ENCODE results near the gene C11orf21. TPM values are rescaled to one million over a fixed set of nuclear protein-coding genes. Genes with fewer than 3 reads are reported as not detected.

Gene C11orf21
- total RNA-seq, 4 donors from 2014 or later, result 0.15 to 0.78 (median 0.42) TPM

- Histone ChIP-seq H3K4me1 (peaks cover 3 to 68% (median 28%) of the 10 kb centered on the region in 3 donors), H3K36me3 (no peaks in the 10 kb centered on the region), H3K4me3 (no peak overlapping the region), H3K27ac (peak overlapping the region; percentile 2 to 92 (median 88)), H3K27me3 (no peaks in the 10 kb centered on the region), H3K9me3 (no peaks in the 10 kb centered on the region)
- WGBS, 2 donors (ENCODE audit: low coverage in 1 of 2), result 26% methylated on average over 2 of the region's 14 CpGs; no CpG with 5 or more reads in 1 of the 2 donors
- ATAC-seq, result peak; percentile 41
- no peak for TF ChIP-seq POLR2AphosphoS5 (IDR thresholded peaks at IDR 0.05)
- TF ChIP-seq EP300 (IDR thresholded peaks at IDR 0.05), result no peak
- TF ChIP-seq CTCF (IDR thresholded peaks at IDR 0.05), result no peak
- TF ChIP-seq POLR2A (IDR thresholded peaks at IDR 0.05), result no peak
Observed at GRCh38 chr11:2306877-2307500, 5.3 kb upstream of the C11orf21 start.

- WGBS, 2 donors (ENCODE audit: low coverage in 1 of 2), result 0 to 6% methylated on average over 2 to 4 of the region's 4 CpGs
- peak; percentile 65 for ATAC-seq
- no peaks in the 10 kb centered on the region for H3K27me3 ChIP-seq
Observed at GRCh38 chr11:2306452-2306823, 4.7 kb upstream of the C11orf21 start.

GRCh38 chr11:2305788-2306451, 4.2 kb upstream of the C11orf21 start:
- 3 to 5% methylated on average over 4 to 12 of the region's 12 CpGs for WGBS, 2 donors (ENCODE audit: low coverage in 1 of 2)

More at GRCh38 chr11:2306452-2306823, 4.7 kb upstream of the C11orf21 start:
- Histone ChIP-seq H3K4me1 (peaks cover 3 to 63% (median 28%) of the 10 kb centered on the region in 3 donors), H3K4me3 (peak overlapping the region in 1 of 2 donors; percentile 10), H3K9me3 (no peaks in the 10 kb centered on the region), H3K27ac (peak overlapping the region; percentile 62 to 92 (median 88)), H3K36me3 (no peaks in the 10 kb centered on the region)
- TF ChIP-seq EP300 (IDR thresholded peaks at IDR 0.05) (no peak), POLR2AphosphoS5 (IDR thresholded peaks at IDR 0.05) (peak; percentile 98)

GRCh38 chr11:2305140-2305778, 3.5 kb upstream of the C11orf21 start:
- no peaks in the 10 kb centered on the region for H3K27me3 ChIP-seq
- no peaks in the 10 kb centered on the region for H3K36me3 ChIP-seq
- H3K4me1 ChIP-seq, result peaks cover 3 to 59% (median 28%) of the 10 kb centered on the region in 3 donors
- no peak overlapping the region for H3K4me3 ChIP-seq
- no peaks in the 10 kb centered on the region for H3K9me3 ChIP-seq
- H3K27ac ChIP-seq, result peak overlapping the region in 3 of 4 donors; percentile 86 to 92 (median 91)
- WGBS, 2 donors (ENCODE audit: low coverage in 1 of 2), result 0% methylated on average over 2 of the region's 10 CpGs; no CpG with 5 or more reads in 1 of the 2 donors
- TF ChIP-seq CTCF (IDR thresholded peaks at IDR 0.05) (peak in 3 of 4 experiments; percentile 95 to 97 (median 96)), EP300 (IDR thresholded peaks at IDR 0.05) (no peak), POLR2AphosphoS5 (IDR thresholded peaks at IDR 0.05) (peak; percentile 27)
- peak; percentile 73 for ATAC-seq

More at GRCh38 chr11:2305788-2306451, 4.2 kb upstream of the C11orf21 start:
- TF ChIP-seq POLR2A (IDR thresholded peaks at IDR 0.05) (no peak), EP300 (IDR thresholded peaks at IDR 0.05) (no peak), POLR2AphosphoS5 (IDR thresholded peaks at IDR 0.05) (no peak), CTCF (IDR thresholded peaks at IDR 0.05) (no peak)
- Histone ChIP-seq H3K9me3 (no peaks in the 10 kb centered on the region), H3K27ac (peak overlapping the region; percentile 62 to 92 (median 88)), H3K4me1 (peaks cover 3 to 59% (median 28%) of the 10 kb centered on the region in 3 donors), H3K4me3 (peak overlapping the region in 1 of 2 donors; percentile 10), H3K27me3 (no peaks in the 10 kb centered on the region), H3K36me3 (no peaks in the 10 kb centered on the region)
- no peak for ATAC-seq

- no peaks in the 10 kb centered on the region for H3K27me3 ChIP-seq
- no peaks in the 10 kb centered on the region for H3K36me3 ChIP-seq
- ATAC-seq, result no peak
- H3K9me3 ChIP-seq, result no peaks in the 10 kb centered on the region
- no peak overlapping the region for H3K4me3 ChIP-seq
- H3K27ac ChIP-seq, result peak overlapping the region in 3 of 4 donors; percentile 86 to 92 (median 91)
- TF ChIP-seq POLR2AphosphoS5 (IDR thresholded peaks at IDR 0.05) (no peak), EP300 (IDR thresholded peaks at IDR 0.05) (no peak), POLR2A (IDR thresholded peaks at IDR 0.05) (no peak), CTCF (IDR thresholded peaks at IDR 0.05) (no peak)
- H3K4me1 ChIP-seq, result peaks cover 3 to 59% (median 28%) of the 10 kb centered on the region in 3 donors
- 70 to 75% methylated on average over 2 to 10 of the region's 14 CpGs for whole genome bisulfite sequencing, 2 donors (ENCODE audit: low coverage in 1 of 2)
Observed at GRCh38 chr11:2304506-2305139, 2.9 kb upstream of the C11orf21 start.
